Omental fat pad (tissue), 4 donors: ENCODE data around the gene HS6ST1. TPM values are rescaled to one million over a fixed set of nuclear protein-coding genes. Genes with fewer than 3 reads are reported as not detected.
"Not testable (repeated sequence)": the region's sequence is repeated elsewhere in the genome, so short reads cannot be mapped to it uniquely, and the experiment has no call there.

Source experiments
- ATAC-seq: fragments of 150-250 bp; one replicate; pipeline ENCODE4 v1.9.1; 2016; ENCODE audit warnings: mild to moderate bottlenecking, moderate library complexity; ENCODE audit not compliant: low FRiP score
- DNase-seq: peaks from one replicate; pipeline ENCODE4 v3.0.0-alpha.2; 2019; ENCODE audit warnings: low spot score
- total RNA-seq, 4 donors: library from RNA; depleted of rRNA; stranded (reverse); fragments of >200 nt; gene quantifications; one replicate each; pipeline ENCODE4 v1.1.0, GENCODE V29; 2016
- TF ChIP-seq, protein P1 (sequence below), 3 donors: fragments of 450-650 bp; IDR thresholded peaks; one replicate each; pipeline ENCODE4 v1.5.1; 2016 to 2017; ENCODE audit warnings: antibody characterized with exemption in 3 of 3, mild to moderate bottlenecking in 3 of 3, moderate library complexity in 2 of 3

HS6ST1 gene
- total RNA-seq, 4 donors from 2014 or later: 17.8 to 28.9 (median 24.3) TPM

DNA sequence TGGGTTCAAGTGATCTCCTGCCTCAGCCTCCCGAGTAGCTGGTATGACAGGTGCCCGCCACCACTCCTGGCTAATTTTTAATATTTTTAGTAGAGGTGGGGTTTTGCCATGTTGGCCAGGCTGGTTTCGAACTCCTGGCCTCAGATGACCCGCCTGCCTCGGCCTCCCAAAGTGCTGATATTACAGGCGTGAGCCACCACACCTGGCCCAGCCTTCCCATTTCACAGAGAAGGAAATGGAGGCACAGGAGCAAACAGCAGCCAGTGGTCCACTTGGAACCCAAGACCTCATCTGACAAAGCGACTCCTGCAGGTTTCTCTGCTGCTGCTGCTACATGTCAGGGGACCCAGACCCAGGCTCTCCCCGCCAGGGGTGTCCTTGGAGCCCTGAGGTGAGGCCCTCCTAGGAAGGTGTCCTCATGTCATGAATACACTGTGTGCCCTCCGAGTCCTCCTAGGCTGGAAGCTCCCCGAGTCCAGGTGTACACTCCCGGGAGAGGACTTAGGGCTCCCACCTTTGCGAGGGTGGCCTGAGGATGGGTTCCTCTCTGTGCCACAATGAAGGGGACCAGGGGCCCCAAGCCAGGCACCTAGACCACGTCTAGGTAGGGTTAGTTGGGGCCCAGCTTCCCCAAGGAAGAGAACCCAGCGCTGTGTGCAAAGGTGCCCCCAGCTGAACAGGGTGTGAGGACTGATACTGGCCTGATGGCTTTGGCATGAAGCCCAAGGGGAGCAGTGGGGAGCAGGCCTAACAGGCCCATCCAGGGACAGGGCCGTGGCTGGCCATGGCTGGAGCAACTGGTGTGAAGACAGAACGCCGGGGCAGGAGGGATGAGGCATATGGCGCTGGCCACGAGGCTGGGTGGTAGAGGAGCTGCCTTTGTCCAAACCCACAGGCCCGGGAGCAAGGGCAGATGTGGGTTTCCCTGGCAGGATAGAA lies 56.1 kb downstream of the HS6ST1 start:
- TF ChIP-seq, protein P1, sequence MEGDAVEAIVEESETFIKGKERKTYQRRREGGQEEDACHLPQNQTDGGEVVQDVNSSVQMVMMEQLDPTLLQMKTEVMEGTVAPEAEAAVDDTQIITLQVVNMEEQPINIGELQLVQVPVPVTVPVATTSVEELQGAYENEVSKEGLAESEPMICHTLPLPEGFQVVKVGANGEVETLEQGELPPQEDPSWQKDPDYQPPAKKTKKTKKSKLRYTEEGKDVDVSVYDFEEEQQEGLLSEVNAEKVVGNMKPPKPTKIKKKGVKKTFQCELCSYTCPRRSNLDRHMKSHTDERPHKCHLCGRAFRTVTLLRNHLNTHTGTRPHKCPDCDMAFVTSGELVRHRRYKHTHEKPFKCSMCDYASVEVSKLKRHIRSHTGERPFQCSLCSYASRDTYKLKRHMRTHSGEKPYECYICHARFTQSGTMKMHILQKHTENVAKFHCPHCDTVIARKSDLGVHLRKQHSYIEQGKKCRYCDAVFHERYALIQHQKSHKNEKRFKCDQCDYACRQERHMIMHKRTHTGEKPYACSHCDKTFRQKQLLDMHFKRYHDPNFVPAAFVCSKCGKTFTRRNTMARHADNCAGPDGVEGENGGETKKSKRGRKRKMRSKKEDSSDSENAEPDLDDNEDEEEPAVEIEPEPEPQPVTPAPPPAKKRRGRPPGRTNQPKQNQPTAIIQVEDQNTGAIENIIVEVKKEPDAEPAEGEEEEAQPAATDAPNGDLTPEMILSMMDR (IDR thresholded peaks at IDR 0.05): no peak
- DNase-seq (no peak), ATAC-seq (no peak)

DNA sequence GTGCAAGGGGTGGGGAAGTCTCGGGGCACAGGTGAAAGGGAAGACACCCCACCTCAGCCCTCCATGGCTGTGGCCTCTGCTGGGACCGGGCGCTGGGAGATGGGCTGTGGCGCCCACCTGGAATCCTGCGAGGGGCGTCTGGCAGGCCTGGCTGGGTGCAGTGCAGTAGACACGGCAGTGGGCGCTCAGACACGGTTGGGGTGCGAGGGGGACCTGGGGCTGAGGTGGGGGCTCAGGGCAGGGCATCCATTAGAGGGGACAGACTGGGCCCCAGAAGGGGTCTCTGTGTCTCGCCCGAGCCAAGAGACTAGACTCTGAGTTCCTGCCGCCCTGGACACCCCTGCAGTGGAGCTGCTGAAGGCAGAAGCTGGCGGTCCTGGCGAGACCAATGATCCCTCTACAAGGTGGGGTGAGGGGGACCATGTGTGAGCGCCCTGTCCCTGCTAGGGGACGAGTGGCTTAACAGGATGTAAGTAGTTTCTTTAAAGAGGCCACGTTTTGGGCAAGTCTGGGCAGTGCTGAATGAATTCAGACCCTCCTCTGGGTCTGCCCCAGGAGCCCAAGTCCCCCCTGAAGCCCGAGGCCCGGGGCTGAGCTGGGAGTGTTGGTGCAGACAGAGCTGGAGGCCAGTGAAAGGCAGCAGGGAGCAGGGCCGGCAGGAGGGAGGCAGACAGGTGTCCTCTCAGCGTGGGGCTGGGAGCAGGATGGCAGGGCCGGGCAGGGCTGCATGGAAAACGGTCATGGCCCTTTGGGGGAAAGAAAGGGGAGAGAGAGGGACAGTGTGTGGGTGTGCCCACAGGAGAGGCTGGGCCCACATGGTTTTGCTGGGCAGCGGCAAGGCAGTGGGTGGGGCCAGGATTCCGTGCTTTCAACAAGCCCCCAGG lies 57.2 kb downstream of the HS6ST1 start:
- TF ChIP-seq, protein P1 (IDR thresholded peaks at IDR 0.05): no peak
- ATAC-seq: no peak
- no peak for DNase-seq

DNA sequence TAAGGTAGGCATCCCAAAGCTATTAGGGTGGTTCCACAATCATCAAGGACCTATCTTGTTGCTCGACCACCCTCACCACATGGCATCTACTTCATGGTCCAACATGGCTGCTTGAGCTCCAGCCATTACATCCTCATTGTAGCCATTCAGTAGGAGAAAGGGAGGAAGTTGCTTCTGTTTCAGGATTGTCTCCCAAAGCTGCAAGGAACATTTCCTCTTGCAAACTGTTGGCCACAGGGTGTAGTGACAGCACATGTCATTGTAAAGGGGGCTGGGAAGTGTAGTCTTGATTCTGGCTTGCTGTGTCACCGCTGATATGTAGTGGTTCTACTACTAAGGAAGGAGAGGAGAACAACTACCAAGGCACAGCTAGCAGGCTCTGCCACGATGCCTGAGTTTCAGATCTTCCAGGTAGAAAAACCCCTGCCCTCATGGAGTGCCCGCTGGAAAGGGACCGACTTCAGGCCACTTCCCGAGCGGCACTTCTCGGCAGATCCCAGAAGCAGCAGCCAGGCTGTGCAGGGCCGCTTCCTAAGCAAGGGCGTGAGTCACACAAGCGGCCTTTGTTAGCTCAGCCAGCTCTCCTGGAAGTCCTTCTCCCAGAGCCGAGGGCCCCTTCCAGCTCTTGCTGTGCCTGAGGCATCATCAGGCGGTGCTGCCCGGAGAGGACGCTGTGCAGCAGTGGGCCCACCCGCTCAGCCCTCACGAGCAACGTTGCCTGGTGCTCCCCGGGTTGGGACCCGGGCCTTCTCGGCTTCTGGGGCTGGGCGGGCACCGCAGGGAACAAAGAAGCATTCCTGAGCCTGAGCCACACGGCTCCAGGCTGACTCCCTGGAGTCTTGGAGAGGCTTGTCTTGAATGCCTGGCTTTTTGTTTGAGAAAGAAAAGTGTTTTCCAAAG lies 58.2 kb downstream of the HS6ST1 start:
- DNase-seq (no peak), ATAC-seq (no peak)
- TF ChIP-seq, protein P1 (IDR thresholded peaks at IDR 0.05): no peak

DNA sequence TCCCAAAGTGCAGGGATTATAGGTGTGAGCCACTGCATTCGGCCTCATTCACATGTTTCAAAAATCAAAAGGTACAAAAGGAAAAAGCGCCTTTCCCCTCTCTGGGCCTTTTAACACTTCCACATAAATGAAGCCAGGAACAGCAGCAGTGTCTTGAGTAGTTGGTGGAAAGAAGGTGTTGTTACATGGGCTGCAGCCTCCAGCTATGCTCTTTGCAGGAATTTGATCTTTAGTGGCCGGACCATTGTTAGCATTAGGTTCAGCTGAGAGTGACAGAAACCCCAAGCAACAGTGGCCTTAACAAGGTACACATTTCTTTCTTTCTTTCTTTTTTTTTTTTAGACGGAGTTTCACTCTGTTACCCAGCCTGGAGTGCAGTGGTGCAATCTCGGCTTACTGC lies 59.1 kb downstream of the HS6ST1 start:
- TF ChIP-seq, protein P1 (IDR thresholded peaks at IDR 0.05): no peak
- no peak for DNase-seq
- ATAC-seq: no peak

DNA sequence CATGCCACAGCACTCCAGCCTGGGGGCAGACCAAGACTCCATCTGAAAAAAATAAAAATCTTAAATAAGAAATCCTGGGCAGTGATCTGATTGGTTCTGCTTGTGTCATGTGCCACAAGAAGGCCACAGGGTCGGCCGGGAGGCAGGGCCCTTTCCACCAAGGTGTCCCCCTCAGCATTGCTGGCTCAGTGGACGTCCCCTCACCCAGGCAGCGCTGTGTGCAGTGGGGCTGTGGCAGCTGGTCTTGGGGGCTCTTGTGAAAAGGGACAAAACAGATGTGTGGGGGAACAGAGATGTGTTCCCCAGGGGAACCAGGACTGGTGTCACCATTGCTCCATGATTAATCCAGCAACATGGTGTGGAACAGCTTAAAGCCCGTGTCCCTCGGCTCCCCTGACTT lies 60.5 kb downstream of the HS6ST1 start:
- no peak for DNase-seq
- ATAC-seq: no peak
- TF ChIP-seq, protein P1 (IDR thresholded peaks at IDR 0.05): no peak

DNA sequence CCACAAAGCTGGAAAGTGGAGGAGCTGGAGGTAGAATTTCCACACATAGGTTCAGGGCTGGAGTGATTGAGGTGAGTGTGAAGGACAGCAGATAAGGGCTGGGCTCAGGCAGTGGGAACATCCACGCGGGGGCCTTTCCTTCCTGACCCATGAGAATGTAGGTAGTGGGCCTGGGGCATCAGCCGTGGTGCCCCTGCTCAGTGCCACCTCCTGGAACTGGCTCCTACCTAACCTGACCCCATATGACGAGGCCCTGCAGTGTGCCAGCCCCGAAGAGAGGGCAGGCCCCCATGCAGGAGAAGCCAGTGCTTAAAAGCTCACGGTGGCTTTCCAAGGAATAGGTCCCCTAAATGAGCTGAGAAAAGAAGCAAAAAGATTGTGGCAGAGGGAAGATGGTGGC lies 66.2 kb downstream of the HS6ST1 start:
- ATAC-seq: no peak
- no peak for DNase-seq
- TF ChIP-seq, protein P1 (IDR thresholded peaks at IDR 0.05): no peak

DNA sequence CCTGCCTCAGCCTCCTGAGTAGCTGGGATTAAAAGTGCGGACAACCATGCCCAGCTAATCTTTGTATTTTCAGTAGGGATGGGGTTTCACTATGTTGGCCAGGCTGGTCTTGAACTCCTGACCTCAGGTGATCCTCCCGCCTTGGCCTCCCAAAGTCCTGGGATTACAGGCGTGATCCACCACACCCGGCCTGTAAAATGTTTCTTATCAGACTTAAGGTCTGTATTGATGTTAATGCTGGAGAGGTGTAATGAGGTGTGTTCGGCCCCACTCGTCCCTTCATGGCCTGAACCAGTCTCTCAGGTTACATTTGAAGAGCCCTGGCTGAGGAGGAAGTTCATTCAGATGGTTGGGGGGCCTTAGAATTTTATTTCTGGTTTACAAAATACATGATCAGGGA lies 66.6 kb downstream of the HS6ST1 start:
- not testable (repeated sequence) for ATAC-seq, DNase-seq
